Esophagus squamous epithelium (tissue), 5 donors: Measurements from ENCODE around the gene MEGF9. TPM values are rescaled to one million over a fixed set of nuclear protein-coding genes. Genes with fewer than 3 reads are reported as not detected.

ENCODE experiments used
- DNase-seq: peaks from one replicate; lab custom pipeline; 2025; lab: John Stamatoyannopoulos, UW
- H3K27ac ChIP-seq, 4 donors: fragments of 200-600 bp; sonication (generic); one replicate each; pipeline ENCODE4 v1.5.1; 2016 to 2019; ENCODE audit warnings: mild to moderate bottlenecking in 1 of 4
- H3K27me3 ChIP-seq, 4 donors: fragments of 200-600 bp; sonication (generic); 1 replicate in 3 of 4; 2 replicates in 1 of 4; pipeline versions ENCODE4 v1.5.1 to v1.6.0; 2017 to 2021; ENCODE audit warnings: antibody characterized with exemption in 1 of 4
- H3K36me3 ChIP-seq, 3 donors: fragments of 200-600 bp; sonication (generic); one replicate each; pipeline ENCODE4 v1.5.1; 2016 to 2019
- H3K4me1 ChIP-seq, 3 donors: fragments of 200-600 bp; sonication (generic); one replicate each; pipeline ENCODE4 v1.5.1; 2017 to 2019
- H3K4me3 ChIP-seq, 4 donors: fragments of 200-600 bp; sonication (generic); 1 replicate in 3 of 4; 2 replicates in 1 of 4; pipeline ENCODE4 v1.5.1; 2016 to 2019; ENCODE audit warnings: mild to moderate bottlenecking in 2 of 4, moderate library complexity in 1 of 4
- H3K9me3 ChIP-seq, 3 donors: fragments of 200-600 bp; sonication (generic); one replicate each; pipeline ENCODE4 v1.5.1; 2016 to 2019
- POLR2A ChIP-seq, 4 donors: fragments of 450-650 bp; IDR thresholded peaks; one replicate each; pipeline ENCODE4 v1.6.1; 2017; ENCODE audit warnings: antibody characterized with exemption in 4 of 4, mild to moderate bottlenecking in 4 of 4, moderate library complexity in 3 of 4
- WGBS, 2 donors: methylation state at CpG; one replicate each; pipeline ENCODE4 v1.1.5; 2018; 5-methylcytosine and 5-hydroxymethylcytosine counted together
- intact Hi-C: fragments of 100-400 bp; cut with DNase I; formaldehyde crosslinking; loops from one replicate; pipeline ENCODE4 v1.15.0; 2022
- total RNA-seq, 4 donors: library from RNA; depleted of rRNA; stranded (reverse); fragments of >200 nt; gene quantifications; one replicate each; pipeline ENCODE4 v1.1.0, GENCODE V29; 2016
- TF ChIP-seq, protein P1 (sequence below), 6 experiments: fragments of 450-650 bp in 4 of 6; fragments of 200-600 bp in 2 of 6; sonication (generic) in 2 of 6; IDR thresholded peaks; one replicate each; pipeline ENCODE4 v1.5.1; 2016 to 2019; ENCODE audit warnings: antibody characterized with exemption in 6 of 6, mild to moderate bottlenecking in 4 of 6, moderate library complexity in 4 of 6
- donor health status: DM: yes; HTN: yes; CAD: no.

Gene MEGF9
- total RNA-seq, 4 donors from 2014 or later: 16.2 to 20.8 (median 18.0) TPM

DNA sequence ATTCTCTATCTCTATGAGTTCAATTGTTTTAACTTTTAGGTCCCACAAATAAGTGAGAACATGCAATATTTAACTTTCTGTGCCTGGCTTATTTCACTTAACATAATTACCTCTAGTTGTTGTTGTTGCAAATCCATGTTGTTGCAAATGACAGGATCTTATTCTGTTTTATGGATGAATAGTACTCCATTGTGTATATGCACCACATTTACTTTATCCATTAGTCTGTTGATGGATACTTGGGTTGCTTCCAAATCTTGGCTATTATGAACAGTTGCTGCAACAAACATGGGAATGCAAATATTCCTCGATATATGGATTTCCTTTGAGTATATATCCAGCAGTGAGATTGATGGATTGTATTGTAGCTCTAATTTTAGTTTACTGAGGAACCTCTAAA is 36.3 kb downstream of the MEGF9 start:
- Histone ChIP-seq H3K4me3 (no peak overlapping the region), H3K27ac (no peak overlapping the region), H3K9me3 (no peaks in the 10 kb centered on the region), H3K4me1 (peaks cover 0 to 7% (median 0%) of the 10 kb centered on the region in 3 donors), H3K27me3 (no peaks in the 10 kb centered on the region), H3K36me3 (peaks cover 0 to 18% (median 0%) of the 10 kb centered on the region in 3 donors)
- no peak for DNase-seq
- WGBS, 2 donors: 57 to 67% methylated on average over 1 of the region's 1 CpG
- intact Hi-C loops: no loop called here
- TF ChIP-seq, protein P1, sequence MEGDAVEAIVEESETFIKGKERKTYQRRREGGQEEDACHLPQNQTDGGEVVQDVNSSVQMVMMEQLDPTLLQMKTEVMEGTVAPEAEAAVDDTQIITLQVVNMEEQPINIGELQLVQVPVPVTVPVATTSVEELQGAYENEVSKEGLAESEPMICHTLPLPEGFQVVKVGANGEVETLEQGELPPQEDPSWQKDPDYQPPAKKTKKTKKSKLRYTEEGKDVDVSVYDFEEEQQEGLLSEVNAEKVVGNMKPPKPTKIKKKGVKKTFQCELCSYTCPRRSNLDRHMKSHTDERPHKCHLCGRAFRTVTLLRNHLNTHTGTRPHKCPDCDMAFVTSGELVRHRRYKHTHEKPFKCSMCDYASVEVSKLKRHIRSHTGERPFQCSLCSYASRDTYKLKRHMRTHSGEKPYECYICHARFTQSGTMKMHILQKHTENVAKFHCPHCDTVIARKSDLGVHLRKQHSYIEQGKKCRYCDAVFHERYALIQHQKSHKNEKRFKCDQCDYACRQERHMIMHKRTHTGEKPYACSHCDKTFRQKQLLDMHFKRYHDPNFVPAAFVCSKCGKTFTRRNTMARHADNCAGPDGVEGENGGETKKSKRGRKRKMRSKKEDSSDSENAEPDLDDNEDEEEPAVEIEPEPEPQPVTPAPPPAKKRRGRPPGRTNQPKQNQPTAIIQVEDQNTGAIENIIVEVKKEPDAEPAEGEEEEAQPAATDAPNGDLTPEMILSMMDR (IDR thresholded peaks at IDR 0.05): no peak
- TF ChIP-seq POLR2A (IDR thresholded peaks at IDR 0.05): no peak

DNA sequence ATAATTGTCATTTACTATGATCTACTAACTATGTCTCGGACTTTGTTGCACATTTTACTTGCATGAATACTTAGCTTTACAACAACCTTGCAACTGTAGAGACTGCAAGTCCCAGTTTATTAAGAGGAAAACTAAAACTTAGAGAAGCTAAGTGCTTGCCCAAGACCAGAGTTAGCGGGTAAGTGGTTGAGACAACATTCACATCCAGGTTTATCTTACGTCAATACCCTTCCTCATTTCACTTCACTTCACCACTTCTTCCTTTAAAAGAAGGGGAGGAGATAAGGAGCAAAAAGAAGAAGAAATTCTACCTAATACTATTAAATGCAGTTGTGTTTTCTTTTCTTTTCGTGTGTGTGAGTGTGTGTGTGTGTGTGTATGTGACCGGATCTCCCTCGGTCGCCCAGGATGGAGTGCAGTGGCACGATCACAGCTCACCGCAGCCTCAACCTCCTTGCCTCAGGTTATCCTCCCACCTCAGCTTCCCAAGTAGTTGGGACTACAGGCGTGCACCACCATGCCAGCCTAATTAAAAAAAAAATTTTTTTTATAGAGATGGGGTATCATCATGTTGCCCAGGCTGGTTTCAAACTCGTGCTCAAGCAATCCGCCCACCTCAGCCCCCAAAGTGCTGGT is 37.4 kb downstream of the MEGF9 start:
- H3K9me3 ChIP-seq: no peaks in the 10 kb centered on the region
- H3K4me1 ChIP-seq: peaks cover 0 to 13% (median 0%) of the 10 kb centered on the region in 3 donors
- intact Hi-C loops: no loop called here
- 84 to 88% methylated on average over 12 of the region's 12 CpGs for WGBS, 2 donors
- no peaks in the 10 kb centered on the region for H3K27me3 ChIP-seq
- peaks cover 0 to 18% (median 0%) of the 10 kb centered on the region in 3 donors for H3K36me3 ChIP-seq
- no peak for DNase-seq
- no peak overlapping the region for H3K4me3 ChIP-seq
- TF ChIP-seq, protein P1 (IDR thresholded peaks at IDR 0.05): no peak
- no peak for TF ChIP-seq POLR2A (IDR thresholded peaks at IDR 0.05)
- no peak overlapping the region for H3K27ac ChIP-seq

DNA sequence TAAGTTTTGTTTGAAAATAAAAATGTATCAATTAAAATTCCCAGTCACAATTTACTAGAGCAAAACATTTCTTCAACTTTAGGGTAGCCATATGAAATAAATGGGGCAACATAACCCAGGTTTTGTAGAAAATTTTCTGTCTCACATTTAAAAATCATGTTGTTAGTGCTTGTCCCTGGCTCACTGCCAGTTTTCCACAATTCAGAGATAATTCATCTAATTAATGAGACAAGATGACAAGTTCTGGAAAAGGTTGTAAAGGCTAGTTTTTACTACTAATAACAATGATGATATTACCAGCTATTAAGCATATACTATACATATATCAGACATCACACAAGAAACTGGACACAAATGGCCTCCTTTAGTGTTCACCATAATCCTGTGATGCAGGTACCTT is 45.9 kb downstream of the MEGF9 start:
- intact Hi-C loops: no loop called here
- DNase-seq: no peak
- H3K9me3 ChIP-seq: no peaks in the 10 kb centered on the region
- no peaks in the 10 kb centered on the region for H3K27me3 ChIP-seq
- no peak overlapping the region for H3K4me3 ChIP-seq
- no peaks in the 10 kb centered on the region for H3K36me3 ChIP-seq
- TF ChIP-seq, protein P1 (IDR thresholded peaks at IDR 0.05): no peak
- TF ChIP-seq POLR2A (IDR thresholded peaks at IDR 0.05): no peak
- H3K27ac ChIP-seq: no peak overlapping the region
- peaks cover 4 to 50% (median 5%) of the 10 kb centered on the region in 3 donors for H3K4me1 ChIP-seq

DNA sequence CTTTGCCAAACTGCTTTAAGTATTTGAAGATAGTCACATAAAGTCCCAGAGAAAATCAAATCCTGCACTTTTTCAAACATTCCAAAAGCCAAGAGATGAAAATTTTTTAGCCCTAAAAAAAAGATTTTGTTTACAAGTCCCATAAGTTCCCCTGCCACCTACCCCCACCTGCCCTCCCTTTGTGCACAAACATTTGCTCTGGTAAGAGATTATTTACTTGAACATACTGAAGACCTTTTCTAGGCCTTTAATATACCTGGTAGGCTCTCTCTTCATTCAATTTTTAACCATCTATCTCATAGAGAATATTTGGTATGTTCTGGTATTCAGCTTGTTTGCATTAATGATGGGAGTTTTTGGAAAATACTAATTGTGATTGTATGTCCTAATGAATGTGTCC is 50.3 kb downstream of the MEGF9 start:
- Histone ChIP-seq H3K9me3 (no peaks in the 10 kb centered on the region), H3K27me3 (no peaks in the 10 kb centered on the region), H3K36me3 (no peaks in the 10 kb centered on the region), H3K4me3 (no peak overlapping the region), H3K27ac (no peak overlapping the region), H3K4me1 (peaks cover 0 to 37% (median 6%) of the 10 kb centered on the region in 3 donors)
- no peak for TF ChIP-seq POLR2A (IDR thresholded peaks at IDR 0.05)
- TF ChIP-seq, protein P1 (IDR thresholded peaks at IDR 0.05): no peak
- intact Hi-C loops: no loop called here
- DNase-seq: no peak

DNA sequence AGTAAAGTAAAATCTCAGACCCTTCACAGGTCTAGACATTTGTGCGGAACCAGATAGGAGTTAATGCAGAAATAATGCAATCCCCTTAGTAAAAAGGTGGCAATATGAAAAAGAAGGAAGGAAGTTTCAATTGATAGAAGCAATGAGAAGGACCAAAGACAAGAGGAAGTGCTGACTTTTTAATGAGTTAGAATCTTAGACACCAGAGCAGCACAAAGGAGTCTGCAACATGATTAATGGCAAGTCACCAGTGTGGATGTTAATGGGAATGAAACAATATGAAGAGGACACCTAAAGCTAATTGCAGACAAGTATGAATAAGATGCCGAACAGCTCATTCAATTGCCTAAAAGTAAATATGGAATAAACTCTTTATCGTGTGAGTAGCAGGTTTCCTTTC is 50.9 kb downstream of the MEGF9 start:
- no peak for DNase-seq
- Histone ChIP-seq H3K36me3 (peaks cover 0 to 3% (median 0%) of the 10 kb centered on the region in 3 donors), H3K27ac (no peak overlapping the region), H3K4me3 (no peak overlapping the region), H3K27me3 (no peaks in the 10 kb centered on the region), H3K9me3 (no peaks in the 10 kb centered on the region), H3K4me1 (peaks cover 0 to 31% (median 5%) of the 10 kb centered on the region in 3 donors)
- no peak for TF ChIP-seq POLR2A (IDR thresholded peaks at IDR 0.05)
- TF ChIP-seq, protein P1 (IDR thresholded peaks at IDR 0.05): no peak
- WGBS, 2 donors: 52 to 58% methylated on average over 3 of the region's 3 CpGs
- intact Hi-C loops: no loop called here
